Measurements from ENCODE around the gene FOXJ3. TPM values are rescaled to one million over a fixed set of nuclear protein-coding genes. Genes with fewer than 3 reads are reported as not detected.

FOXJ3 gene
- total RNA-seq, 2 donors from 2014 or later, result 36.7 to 38.6 TPM

DNA sequence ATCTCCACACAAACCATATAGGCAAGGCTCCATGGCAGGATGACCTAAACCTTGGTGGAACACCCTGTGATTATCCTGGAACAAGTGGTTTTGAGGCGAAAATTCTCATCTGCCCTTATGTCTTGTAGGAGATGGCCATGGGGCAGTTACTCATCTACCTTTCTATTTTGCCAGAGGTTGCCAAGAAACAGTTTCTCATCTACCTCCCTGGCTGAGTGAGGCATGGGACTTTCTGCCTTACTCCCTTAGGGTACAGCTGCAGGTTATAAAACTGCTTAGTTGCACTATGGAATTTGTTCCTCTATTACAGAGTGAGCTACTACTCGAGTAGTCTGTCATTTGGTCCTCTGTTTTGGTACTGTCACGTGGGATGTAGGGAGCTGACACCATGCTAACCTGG lies 139.2 kb downstream of the FOXJ3 start:
- no peaks in the 10 kb centered on the region for H3K9me3 ChIP-seq

DNA sequence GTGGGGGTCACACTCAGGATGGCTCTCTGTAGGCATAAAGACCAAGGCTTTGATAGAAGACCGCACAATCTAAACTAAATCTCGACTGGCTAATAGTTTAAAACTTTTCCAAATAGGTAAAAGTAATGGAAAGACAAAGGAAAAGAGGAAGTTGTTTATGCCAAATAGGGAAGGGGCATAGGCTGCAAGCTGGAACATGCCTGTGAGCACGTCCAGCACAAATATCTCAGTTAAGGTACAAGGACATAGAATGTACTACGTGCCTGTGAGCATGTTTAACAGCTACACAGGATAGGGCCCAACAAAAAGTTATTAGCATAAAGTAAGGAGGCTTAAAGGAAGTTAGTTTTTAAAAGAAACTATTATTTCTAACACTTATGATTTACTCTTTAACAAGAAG lies 142.9 kb downstream of the FOXJ3 start:
- Histone ChIP-seq H3K4me1 (no peaks in the 10 kb centered on the region), H3K27me3 (no peaks in the 10 kb centered on the region), H3K36me3 (peaks cover 23% of the 10 kb centered on the region), H3K27ac (no peak overlapping the region), H3K9me3 (no peaks in the 10 kb centered on the region), H3K4me3 (no peak overlapping the region)
- TF ChIP-seq, protein P1, sequence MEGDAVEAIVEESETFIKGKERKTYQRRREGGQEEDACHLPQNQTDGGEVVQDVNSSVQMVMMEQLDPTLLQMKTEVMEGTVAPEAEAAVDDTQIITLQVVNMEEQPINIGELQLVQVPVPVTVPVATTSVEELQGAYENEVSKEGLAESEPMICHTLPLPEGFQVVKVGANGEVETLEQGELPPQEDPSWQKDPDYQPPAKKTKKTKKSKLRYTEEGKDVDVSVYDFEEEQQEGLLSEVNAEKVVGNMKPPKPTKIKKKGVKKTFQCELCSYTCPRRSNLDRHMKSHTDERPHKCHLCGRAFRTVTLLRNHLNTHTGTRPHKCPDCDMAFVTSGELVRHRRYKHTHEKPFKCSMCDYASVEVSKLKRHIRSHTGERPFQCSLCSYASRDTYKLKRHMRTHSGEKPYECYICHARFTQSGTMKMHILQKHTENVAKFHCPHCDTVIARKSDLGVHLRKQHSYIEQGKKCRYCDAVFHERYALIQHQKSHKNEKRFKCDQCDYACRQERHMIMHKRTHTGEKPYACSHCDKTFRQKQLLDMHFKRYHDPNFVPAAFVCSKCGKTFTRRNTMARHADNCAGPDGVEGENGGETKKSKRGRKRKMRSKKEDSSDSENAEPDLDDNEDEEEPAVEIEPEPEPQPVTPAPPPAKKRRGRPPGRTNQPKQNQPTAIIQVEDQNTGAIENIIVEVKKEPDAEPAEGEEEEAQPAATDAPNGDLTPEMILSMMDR (IDR thresholded peaks at IDR 0.05), result no peak
- DNase-seq (ENCODE audit: low spot score), result no peak

More for the DNA sequence above, 139.2 kb downstream of the FOXJ3 start:
- no peak for DNase-seq (ENCODE audit: low spot score)
- Histone ChIP-seq H3K4me1 (no peaks in the 10 kb centered on the region), H3K27me3 (no peaks in the 10 kb centered on the region), H3K27ac (no peak overlapping the region), H3K36me3 (peaks cover 28% of the 10 kb centered on the region), H3K4me3 (no peak overlapping the region)
- TF ChIP-seq, protein P1 (IDR thresholded peaks at IDR 0.05), result no peak

DNA sequence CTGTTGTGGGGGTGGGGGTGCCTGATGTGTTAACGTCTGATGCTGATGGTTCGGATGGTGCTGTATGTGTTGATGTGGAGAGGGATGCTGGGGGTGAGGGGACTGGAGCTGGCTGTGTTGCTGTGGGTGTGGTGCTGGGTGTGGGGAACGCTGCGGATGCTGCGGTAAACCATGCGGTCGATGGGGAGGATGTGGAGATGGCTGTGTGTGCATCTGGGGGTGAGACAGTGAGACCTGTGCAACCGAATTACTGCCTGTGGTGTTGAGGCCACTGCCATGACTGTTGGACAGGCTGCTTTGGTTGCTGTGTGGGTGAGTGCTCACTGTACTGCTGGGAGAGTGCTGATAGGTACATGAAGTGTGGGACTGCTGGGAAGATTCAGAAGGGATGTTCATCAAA lies 143.7 kb downstream of the FOXJ3 start:
- peaks cover 19% of the 10 kb centered on the region for H3K36me3 ChIP-seq
- no peak for DNase-seq (ENCODE audit: low spot score)

DNA sequence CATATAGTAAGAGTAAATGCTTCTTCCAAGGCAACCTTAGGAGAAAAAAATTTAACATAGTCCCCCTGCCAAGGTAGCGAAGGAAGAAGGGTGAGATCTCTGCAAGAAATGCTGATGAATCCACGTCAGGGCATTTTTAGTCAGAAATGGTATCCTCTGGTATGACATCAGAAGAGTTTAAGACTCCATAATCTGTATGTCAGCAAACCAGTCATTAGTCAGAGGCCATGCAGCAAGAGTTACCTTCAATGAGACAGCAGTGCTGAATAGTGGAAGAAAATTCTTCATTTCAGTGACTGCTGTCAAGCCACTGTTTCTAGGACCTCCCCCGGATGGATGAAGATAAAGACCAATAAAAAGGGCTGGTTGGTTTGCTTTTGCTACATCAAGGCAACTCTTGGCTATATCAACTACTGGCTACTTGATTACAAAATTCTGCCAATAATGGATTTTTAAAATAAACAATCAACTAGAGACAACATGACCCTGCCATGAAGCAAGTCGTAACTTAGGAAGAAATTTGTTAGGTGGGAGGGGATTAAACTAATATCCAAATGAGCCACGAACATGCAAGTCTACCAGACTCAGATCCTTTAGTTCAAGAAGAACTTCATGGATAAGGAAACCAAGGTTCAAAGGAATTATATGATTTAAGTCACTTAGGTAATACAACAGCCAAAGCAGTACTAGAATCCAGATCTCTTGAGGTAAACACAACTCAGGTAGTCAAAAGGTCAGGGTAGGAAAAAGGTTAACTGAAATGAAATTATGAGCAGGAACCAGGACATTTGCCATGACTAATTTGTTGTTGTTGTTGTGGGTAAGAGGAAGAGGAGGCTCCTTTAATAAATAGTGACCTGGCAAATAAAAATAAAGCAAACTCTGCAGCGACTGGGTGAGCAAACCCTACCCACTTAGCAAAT lies 144.8 kb downstream of the FOXJ3 start:
- Histone ChIP-seq H3K27ac (no peak overlapping the region), H3K4me1 (no peaks in the 10 kb centered on the region), H3K4me3 (no peak overlapping the region), H3K9me3 (no peaks in the 10 kb centered on the region), H3K36me3 (peaks cover 19% of the 10 kb centered on the region), H3K27me3 (no peaks in the 10 kb centered on the region)
- TF ChIP-seq, protein P1 (IDR thresholded peaks at IDR 0.05), result no peak
- no peak for DNase-seq (ENCODE audit: low spot score)

More for the DNA sequence above, 143.7 kb downstream of the FOXJ3 start:
- no peaks in the 10 kb centered on the region for H3K27me3 ChIP-seq
- no peak overlapping the region for H3K27ac ChIP-seq
- H3K9me3 ChIP-seq, result no peaks in the 10 kb centered on the region
- no peak overlapping the region for H3K4me3 ChIP-seq
- no peaks in the 10 kb centered on the region for H3K4me1 ChIP-seq
- TF ChIP-seq, protein P1 (IDR thresholded peaks at IDR 0.05), result no peak

DNA sequence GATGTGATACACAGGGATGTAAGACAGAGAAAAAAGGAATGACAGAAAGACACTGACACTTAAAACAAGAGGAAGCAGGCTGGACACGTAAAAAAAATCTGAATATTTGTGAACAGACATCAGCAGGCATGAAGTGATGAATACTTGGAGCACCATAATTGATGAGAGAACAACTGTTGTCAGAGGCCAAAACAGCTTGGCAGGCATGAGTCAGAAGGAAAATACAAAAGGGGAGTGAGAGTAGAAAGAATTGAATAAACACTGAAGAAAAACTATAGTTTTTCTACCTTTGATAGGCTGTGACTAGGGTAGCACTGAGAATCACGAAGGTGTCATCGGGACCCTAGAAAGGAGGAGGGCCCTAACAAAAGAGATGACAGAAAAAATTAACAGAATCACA lies 148.9 kb downstream of the FOXJ3 start:
- peaks cover 15% of the 10 kb centered on the region for H3K36me3 ChIP-seq
- H3K4me3 ChIP-seq, result no peak overlapping the region
- no peaks in the 10 kb centered on the region for H3K27me3 ChIP-seq
- TF ChIP-seq, protein P1 (IDR thresholded peaks at IDR 0.05), result no peak
- no peak overlapping the region for H3K27ac ChIP-seq
- H3K4me1 ChIP-seq, result no peaks in the 10 kb centered on the region
- H3K9me3 ChIP-seq, result no peaks in the 10 kb centered on the region
- DNase-seq (ENCODE audit: low spot score), result no peak
